Activated CD8-positive, alpha-beta T cell treated with anti-CD3 and anti-CD28 coated beads, Interleukin-2, amount 10 ng/mL, durations not matched to agents 7 days and 5 days (primary cell): ENCODE data around the gene ETV6. TPM values are rescaled to one million over a fixed set of nuclear protein-coding genes. Genes with fewer than 3 reads are reported as not detected.
"Not testable (repeated sequence)": the region's sequence is repeated elsewhere in the genome, so short reads cannot be mapped to it uniquely, and the experiment has no call there.

ENCODE experiments used
- ATAC-seq: fragments of 150-1000 bp; cut with Tn5 transposase; one replicate; pipeline ENCODE4 v1.10.0; 2021; ENCODE audit warnings: moderate library complexity
- CTCF ChIA-PET: fragments of 350-600 bp; sonication (Branson Sonifier 250); formaldehyde crosslinking; loops from one replicate; lab custom pipeline; 2021; ENCODE audit warnings: antibody characterized with exemption; lab: Charles Lee
- POLR2A ChIA-PET: fragments of 350-600 bp; sonication (Branson Sonifier 250); formaldehyde crosslinking; loops from one replicate; lab custom pipeline; 2021; ENCODE audit warnings: antibody characterized with exemption; lab: Charles Lee
- DNase-seq: peaks from one replicate; pipeline ENCODE4 v3.0.0-alpha.2; 2020
- H3K27ac Mint-ChIP-seq: one replicate; pipeline ENCODE4 v1.8.0; 2021; ENCODE audit warnings: mild to moderate bottlenecking, mixed read lengths
- H3K27me3 Mint-ChIP-seq: one replicate; pipeline ENCODE4 v1.8.0; 2021; ENCODE audit warnings: low read depth, mixed read lengths
- H3K36me3 Mint-ChIP-seq: one replicate; pipeline ENCODE4 v1.8.0; 2021; ENCODE audit warnings: low read depth, mixed read lengths
- H3K4me1 Mint-ChIP-seq: one replicate; pipeline ENCODE4 v1.8.0; 2021; ENCODE audit warnings: low read depth, mixed read lengths
- H3K4me3 Mint-ChIP-seq: one replicate; pipeline ENCODE4 v1.8.0; 2021; ENCODE audit warnings: mild to moderate bottlenecking, mixed read lengths
- H3K9me3 Mint-ChIP-seq: one replicate; pipeline ENCODE4 v1.8.0; 2022; ENCODE audit warnings: mixed read lengths; ENCODE audit not compliant: insufficient read depth
- total RNA-seq, 2 experiments: library from RNA; stranded (reverse); gene quantifications; one replicate each; pipeline ENCODE4 v1.2.3, GENCODE V29; 2021

Gene ETV6
- total RNA-seq, 2 experiments from 2014 or later, result 22.1 to 26.1 TPM

DNA sequence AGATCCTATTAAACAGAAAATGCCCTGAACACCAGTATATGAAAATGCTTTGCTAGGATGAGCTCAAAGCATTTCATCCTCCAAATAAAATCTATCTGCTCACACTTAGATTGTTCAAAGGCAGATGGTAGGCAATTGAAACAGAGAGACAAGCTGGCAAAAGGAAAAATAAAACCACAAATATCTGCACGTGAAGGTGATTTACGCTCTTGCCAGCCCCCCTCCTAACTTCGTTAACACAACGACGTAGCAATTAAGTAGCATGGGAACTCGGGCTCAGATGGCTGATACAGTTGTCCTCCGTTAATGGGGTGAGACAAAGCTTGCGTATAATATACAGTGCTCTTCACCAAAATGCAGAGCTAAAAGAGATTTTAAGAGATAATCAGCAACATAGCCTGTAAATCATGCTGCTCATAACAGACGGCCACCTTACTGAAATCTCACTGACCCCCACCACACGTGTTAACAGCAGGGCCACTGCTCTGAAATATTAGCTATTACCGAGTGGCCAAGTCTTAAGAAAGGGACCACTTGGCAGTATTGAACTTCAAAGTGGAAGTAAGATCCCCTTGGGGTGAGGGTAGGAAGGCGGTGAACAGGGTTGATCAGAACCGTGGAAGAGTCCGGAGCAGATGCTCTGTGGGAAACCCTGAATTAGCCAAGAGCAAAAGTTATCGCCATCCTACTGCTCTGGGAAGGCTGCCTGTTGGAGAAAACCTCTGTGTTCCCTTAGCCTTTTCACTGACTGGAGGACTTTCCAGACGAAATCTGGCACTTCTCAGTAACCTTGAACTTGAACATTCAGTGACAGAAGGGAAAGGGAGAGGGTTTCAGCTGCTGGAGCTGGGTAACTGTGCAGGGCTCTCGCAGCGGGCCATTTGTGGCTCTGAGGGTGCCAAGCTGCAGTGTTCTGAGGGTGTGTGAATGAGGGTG is 23.1 kb downstream of the ETV6 start:
- ChIA-PET POLR2A (no interaction called here), CTCF (no interaction called here)
- no peak for ATAC-seq
- H3K27ac Mint-ChIP-seq, result no peak overlapping the region
- no peak overlapping the region for H3K4me3 Mint-ChIP-seq
- peaks cover 3% of the 10 kb centered on the region for H3K4me1 Mint-ChIP-seq
- H3K9me3 Mint-ChIP-seq, result no peaks in the 10 kb centered on the region
- peaks cover under 1% of the 10 kb centered on the region for H3K36me3 Mint-ChIP-seq
- H3K27me3 Mint-ChIP-seq, result no peaks in the 10 kb centered on the region
- DNase-seq, result no peak

DNA sequence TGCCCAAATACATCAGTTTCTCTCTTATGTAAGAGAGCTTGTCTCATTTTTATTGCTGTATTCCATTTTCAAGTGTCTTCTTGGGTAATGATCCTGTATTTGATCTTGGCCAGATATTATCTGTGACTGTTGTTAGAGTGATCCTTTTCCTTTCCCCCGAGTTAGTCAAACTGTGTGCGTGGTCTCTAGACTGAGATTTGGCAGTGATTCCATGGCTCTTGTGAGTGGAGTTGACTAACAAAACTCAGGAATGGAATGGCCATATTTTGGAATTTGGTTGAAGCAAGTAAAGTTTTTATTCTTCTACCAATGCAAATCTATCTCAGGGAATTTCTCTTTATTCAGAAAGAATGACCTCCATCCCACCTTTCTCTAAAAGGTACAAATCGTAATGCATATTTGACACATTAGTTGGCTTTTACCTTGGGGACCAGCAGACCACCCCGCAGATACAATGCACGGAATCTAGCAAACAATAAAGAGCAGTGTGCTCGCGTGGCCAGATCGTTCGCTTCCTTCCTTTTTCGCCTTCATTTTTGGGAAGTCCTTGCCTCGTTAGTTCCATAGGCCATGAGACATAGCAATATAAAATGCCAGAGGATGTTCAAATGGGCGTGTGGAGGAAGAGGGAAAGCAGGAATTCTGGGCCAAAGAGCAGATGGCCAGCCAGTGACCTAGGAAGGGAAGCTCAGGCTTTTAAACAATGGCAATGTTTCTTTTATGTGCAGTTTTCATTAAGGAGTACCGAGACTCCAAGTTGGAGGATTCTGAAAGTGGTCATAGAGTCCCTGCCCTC is 24.4 kb downstream of the ETV6 start:
- ChIA-PET CTCF (no interaction called here), POLR2A (no interaction called here)
- no peak for ATAC-seq
- peaks cover 8% of the 10 kb centered on the region for H3K36me3 Mint-ChIP-seq
- no peak for DNase-seq
- no peaks in the 10 kb centered on the region for H3K9me3 Mint-ChIP-seq
- H3K27me3 Mint-ChIP-seq, result no peaks in the 10 kb centered on the region
- no peak overlapping the region for H3K27ac Mint-ChIP-seq
- H3K4me3 Mint-ChIP-seq, result no peak overlapping the region
- H3K4me1 Mint-ChIP-seq, result no peaks in the 10 kb centered on the region

GRCh38 chr12:11674894-11675390 is 25.5 kb downstream of the ETV6 start:
- H3K4me1 Mint-ChIP-seq, result no peaks in the 10 kb centered on the region
- POLR2A ChIA-PET, result interaction anchor here (1.0 kb wide), 1 partner anchor 22 kb away, joined by 3 read pairs; no protein-coding TSS in a partner anchor
- no peaks in the 10 kb centered on the region for H3K27me3 Mint-ChIP-seq
- H3K4me3 Mint-ChIP-seq, result no peak overlapping the region
- peaks cover 8% of the 10 kb centered on the region for H3K36me3 Mint-ChIP-seq
- DNase-seq (no peak), ATAC-seq (no peak)
- H3K27ac Mint-ChIP-seq, result no peak overlapping the region
- CTCF ChIA-PET, result no interaction called here
- H3K9me3 Mint-ChIP-seq, result no peaks in the 10 kb centered on the region

GRCh38 chr12:11676052-11676451 is 26.6 kb downstream of the ETV6 start:
- no peaks in the 10 kb centered on the region for H3K4me1 Mint-ChIP-seq
- H3K4me3 Mint-ChIP-seq, result no peak overlapping the region
- DNase-seq, result no peak
- no peak overlapping the region for H3K27ac Mint-ChIP-seq
- ChIA-PET CTCF (no interaction called here), POLR2A (interaction anchor here (1.0 kb wide), 1 partner anchor 23 kb away, joined by 3 read pairs; no protein-coding TSS in a partner anchor)
- no peaks in the 10 kb centered on the region for H3K9me3 Mint-ChIP-seq
- H3K36me3 Mint-ChIP-seq, result peaks cover 8% of the 10 kb centered on the region
- H3K27me3 Mint-ChIP-seq, result no peaks in the 10 kb centered on the region
- no peak for ATAC-seq

DNA sequence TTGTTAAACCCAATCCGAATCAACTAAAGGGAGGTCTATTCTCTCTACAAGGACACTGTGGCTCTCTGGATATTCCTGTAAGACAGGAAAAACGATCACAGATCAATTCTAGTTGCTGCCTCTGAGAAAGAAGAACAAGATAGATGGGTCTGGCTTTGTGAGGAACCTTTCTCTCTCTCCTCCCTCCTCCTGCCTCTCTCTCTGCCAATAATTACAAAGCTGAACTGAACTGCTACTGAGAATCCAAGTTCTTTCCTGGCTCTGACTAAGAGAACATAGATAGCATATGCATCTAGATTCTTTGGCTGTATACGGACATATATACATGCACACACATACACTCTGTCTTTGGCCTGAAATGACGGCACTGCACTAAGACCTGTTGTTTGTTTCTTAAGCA is 27.6 kb downstream of the ETV6 start:
- no peaks in the 10 kb centered on the region for H3K9me3 Mint-ChIP-seq
- no peaks in the 10 kb centered on the region for H3K4me1 Mint-ChIP-seq
- ChIA-PET POLR2A (no interaction called here), CTCF (no interaction called here)
- H3K36me3 Mint-ChIP-seq, result peaks cover 13% of the 10 kb centered on the region
- H3K27ac Mint-ChIP-seq, result no peak overlapping the region
- no peaks in the 10 kb centered on the region for H3K27me3 Mint-ChIP-seq
- no peak for ATAC-seq
- DNase-seq, result no peak
- H3K4me3 Mint-ChIP-seq, result no peak overlapping the region

DNA sequence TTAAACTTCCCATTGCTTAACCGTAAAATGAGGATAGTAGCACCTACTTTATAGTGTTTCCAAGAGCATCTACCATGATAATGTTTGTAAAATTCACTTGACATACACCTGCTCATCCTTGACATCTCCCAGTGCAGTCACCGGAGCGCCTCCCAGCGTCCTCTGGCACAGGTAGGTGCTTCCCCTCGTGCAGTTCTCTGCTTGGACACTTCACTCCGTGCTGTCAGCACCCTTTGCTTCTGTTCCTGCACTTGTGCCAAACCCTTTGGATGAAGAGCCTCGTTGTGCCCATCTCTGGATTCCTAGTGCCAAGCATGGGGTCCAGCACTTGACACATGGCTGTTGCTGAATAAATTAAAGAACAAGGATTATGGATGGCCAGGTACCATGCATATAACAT is 28.3 kb downstream of the ETV6 start:
- H3K9me3 Mint-ChIP-seq, result no peaks in the 10 kb centered on the region
- H3K4me1 Mint-ChIP-seq, result no peaks in the 10 kb centered on the region

DNA sequence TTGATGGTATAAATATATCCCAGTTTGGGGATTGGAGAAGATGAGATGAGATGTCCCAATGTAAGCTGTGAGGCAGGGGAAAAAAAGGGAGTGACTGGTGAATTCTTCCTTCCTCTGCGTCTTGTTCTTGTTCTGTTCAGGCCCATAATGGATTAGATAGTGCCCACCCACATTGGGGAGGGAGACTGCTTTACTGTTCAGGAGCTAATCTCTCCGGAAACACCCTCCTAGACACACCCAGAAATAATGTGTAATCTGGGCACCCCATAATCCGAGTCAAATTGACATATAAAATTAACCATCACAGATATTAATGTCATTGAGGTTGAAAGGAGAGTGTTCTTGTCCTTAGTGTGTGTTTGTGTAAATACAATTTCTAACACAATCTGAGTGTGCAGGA is 29.3 kb downstream of the ETV6 start:
- Mint-ChIP-seq H3K4me1 (no peaks in the 10 kb centered on the region), H3K4me3 (no peak overlapping the region), H3K36me3 (peaks cover 17% of the 10 kb centered on the region), H3K27ac (no peak overlapping the region), H3K27me3 (no peaks in the 10 kb centered on the region), H3K9me3 (no peaks in the 10 kb centered on the region)
- CTCF ChIA-PET, result no interaction called here
- DNase-seq (no peak), ATAC-seq (no peak)
- POLR2A ChIA-PET, result no interaction called here

More for the DNA sequence above, 28.3 kb downstream of the ETV6 start:
- ChIA-PET CTCF (no interaction called here), POLR2A (no interaction called here)
- no peak for ATAC-seq
- peaks cover 17% of the 10 kb centered on the region for H3K36me3 Mint-ChIP-seq
- H3K27ac Mint-ChIP-seq, result no peak overlapping the region
- DNase-seq, result no peak
- no peaks in the 10 kb centered on the region for H3K27me3 Mint-ChIP-seq
- no peak overlapping the region for H3K4me3 Mint-ChIP-seq

DNA sequence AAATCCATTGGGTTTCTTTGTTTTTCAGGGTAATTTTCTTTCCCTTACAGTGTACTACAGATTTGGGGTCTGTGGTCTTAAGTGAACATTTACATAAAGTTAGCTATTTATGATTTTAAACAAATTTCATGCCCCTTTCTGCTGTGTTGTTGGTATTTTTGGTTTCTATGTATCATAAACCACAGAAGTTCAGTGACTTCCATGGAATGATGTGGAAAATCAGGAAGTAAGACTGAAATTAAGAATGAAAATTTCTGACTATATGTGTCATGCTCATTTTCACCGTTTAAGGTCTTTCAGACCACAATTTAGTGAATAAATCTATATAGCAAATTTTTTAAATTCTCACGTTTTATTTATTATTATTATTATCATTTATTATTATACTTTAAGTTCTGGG is 31.7 kb downstream of the ETV6 start:
- H3K36me3 Mint-ChIP-seq, result peaks cover 17% of the 10 kb centered on the region
- no peak for ATAC-seq

GRCh38 chr12:11681695-11682094 is 32.2 kb downstream of the ETV6 start:
- DNase-seq, H3K4me3 Mint-ChIP-seq, CTCF ChIA-PET, H3K4me1 Mint-ChIP-seq, H3K27ac Mint-ChIP-seq, POLR2A ChIA-PET, H3K27me3 Mint-ChIP-seq, ATAC-seq, H3K9me3 Mint-ChIP-seq: not testable (repeated sequence)
- H3K36me3 Mint-ChIP-seq, result peaks cover 17% of the 10 kb centered on the region

More for the DNA sequence above, 31.7 kb downstream of the ETV6 start:
- no peak overlapping the region for H3K27ac Mint-ChIP-seq
- POLR2A ChIA-PET, result no interaction called here
- no peaks in the 10 kb centered on the region for H3K9me3 Mint-ChIP-seq
- H3K4me3 Mint-ChIP-seq, result no peak overlapping the region
- CTCF ChIA-PET, result no interaction called here
- H3K27me3 Mint-ChIP-seq, result no peaks in the 10 kb centered on the region
- DNase-seq, result no peak
- H3K4me1 Mint-ChIP-seq, result no peaks in the 10 kb centered on the region

DNA sequence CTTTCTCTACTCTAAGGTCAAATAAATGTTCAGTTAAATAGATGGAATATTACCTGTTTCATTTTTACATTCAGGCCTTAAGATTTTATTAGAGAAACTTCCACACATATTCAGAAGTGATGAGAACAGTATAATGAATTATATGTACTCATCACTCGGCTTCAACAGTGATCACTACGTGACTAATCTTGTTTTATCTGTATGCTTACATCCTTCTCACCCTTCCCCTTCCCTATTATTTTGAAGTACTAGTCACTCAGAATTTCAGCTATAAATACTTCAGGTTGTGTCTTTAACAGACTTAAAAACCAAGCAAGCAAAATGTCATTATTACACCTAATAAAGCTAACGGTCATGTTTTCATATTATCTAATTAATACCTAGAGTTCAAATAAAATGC is 34.9 kb downstream of the ETV6 start:
- DNase-seq, result no peak
- Mint-ChIP-seq H3K36me3 (peaks cover 9% of the 10 kb centered on the region), H3K4me3 (no peak overlapping the region), H3K27me3 (no peaks in the 10 kb centered on the region), H3K27ac (no peak overlapping the region), H3K4me1 (no peaks in the 10 kb centered on the region), H3K9me3 (no peaks in the 10 kb centered on the region)
- ATAC-seq, result no peak
- ChIA-PET CTCF (no interaction called here), POLR2A (no interaction called here)

DNA sequence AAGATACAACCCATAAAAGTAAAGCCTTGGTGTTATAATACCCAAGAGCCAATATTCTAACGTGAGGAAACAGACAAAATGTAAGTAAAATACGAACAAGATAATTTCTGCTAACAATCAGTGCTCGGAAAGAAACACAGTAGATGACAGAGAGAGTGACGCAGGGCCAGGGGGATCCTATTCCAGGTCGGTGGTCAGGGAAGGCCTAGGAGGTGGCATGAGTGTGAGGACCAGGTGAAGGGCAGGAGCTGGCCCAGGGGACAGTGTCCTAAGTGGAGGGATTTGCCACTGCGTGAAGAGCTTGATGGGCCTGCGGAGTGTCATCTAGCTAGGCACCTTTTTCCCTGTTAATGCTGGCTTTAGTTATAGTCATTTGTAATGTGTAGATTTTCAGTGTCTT is 35.3 kb downstream of the ETV6 start:
- no peaks in the 10 kb centered on the region for H3K27me3 Mint-ChIP-seq
- CTCF ChIA-PET, result no interaction called here
- no peak for ATAC-seq
- no peak overlapping the region for H3K27ac Mint-ChIP-seq
- no peaks in the 10 kb centered on the region for H3K9me3 Mint-ChIP-seq
- H3K4me3 Mint-ChIP-seq, result no peak overlapping the region
- peaks cover 9% of the 10 kb centered on the region for H3K36me3 Mint-ChIP-seq
- no peak for DNase-seq
- POLR2A ChIA-PET, result no interaction called here
- no peaks in the 10 kb centered on the region for H3K4me1 Mint-ChIP-seq

GRCh38 chr12:11685316-11685715 is 35.8 kb downstream of the ETV6 start:
- no peak overlapping the region for H3K27ac Mint-ChIP-seq
- no peaks in the 10 kb centered on the region for H3K4me1 Mint-ChIP-seq
- no peaks in the 10 kb centered on the region for H3K9me3 Mint-ChIP-seq
- no peaks in the 10 kb centered on the region for H3K27me3 Mint-ChIP-seq
- ChIA-PET CTCF (interaction anchor here (1.0 kb wide), 1 partner anchor 348 kb away, joined by 3 read pairs; no protein-coding TSS in a partner anchor), POLR2A (no interaction called here)
- DNase-seq (no peak), ATAC-seq (no peak)
- H3K36me3 Mint-ChIP-seq, result peaks cover 9% of the 10 kb centered on the region
- no peak overlapping the region for H3K4me3 Mint-ChIP-seq
